Fibroblast of skin of left quadriceps (primary cell): ENCODE measurements around the gene B4GALT2.

Source experiments
- DNase-seq, 2 experiments: peaks; one replicate each; pipeline ENCODE4 v3.0.0-alpha.2; 2013; ENCODE audit warnings: low read depth in 2 of 2

B4GALT2 gene

DNA sequence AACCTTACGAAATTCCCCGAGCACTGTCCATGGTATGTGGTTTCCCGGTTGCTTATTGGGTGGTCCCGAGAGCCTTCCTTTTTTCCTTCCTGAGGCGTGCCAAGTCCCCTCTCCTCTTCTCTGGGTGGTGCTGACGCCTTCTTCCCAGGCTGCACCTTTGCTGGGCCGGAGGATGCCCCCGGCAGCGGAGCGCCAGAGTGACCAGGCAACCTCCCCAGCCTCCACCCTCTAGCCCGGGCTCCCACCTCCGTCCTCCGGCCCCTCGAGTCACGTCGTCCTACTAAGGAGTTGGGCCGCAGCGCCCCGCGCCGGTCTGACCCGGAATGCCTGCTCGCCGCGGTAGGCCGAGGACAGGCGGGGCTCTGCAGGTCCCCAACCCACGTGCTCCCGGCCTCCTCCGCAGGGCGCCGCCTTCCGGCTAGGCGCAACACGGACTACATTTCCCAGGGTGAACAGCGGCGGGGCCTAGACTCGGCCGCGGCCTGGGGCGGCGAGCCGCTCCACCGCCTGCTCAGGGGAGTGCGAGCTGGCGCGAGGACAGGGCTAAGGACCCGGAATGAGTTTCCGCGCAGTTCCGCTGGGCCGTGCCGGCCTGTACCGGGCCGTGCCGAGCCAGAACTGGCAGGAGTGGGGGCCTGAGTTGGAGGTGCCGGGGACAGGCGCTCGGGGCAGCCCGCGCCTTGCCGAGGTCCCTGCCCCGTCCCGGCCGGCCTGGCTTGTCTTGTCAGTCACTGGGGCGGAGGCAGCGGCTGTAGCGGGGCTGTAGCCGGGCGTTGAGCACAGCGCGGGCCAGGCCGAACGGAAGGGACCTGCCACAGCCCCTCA, 32.6 kb upstream of the B4GALT2 start, which contains the start of gene IPO13:
IPO13 (plus strand) TSS at position 715 of the 825 bp plus-strand sequence. CDS start 651 bp downstream, outside the sequence.
- DNase-seq: peak; percentile 83 to 84

GRCh38 chr1:43947061-43947873, 31.7 kb upstream of the B4GALT2 start:
- DNase-seq: no peak

DNA sequence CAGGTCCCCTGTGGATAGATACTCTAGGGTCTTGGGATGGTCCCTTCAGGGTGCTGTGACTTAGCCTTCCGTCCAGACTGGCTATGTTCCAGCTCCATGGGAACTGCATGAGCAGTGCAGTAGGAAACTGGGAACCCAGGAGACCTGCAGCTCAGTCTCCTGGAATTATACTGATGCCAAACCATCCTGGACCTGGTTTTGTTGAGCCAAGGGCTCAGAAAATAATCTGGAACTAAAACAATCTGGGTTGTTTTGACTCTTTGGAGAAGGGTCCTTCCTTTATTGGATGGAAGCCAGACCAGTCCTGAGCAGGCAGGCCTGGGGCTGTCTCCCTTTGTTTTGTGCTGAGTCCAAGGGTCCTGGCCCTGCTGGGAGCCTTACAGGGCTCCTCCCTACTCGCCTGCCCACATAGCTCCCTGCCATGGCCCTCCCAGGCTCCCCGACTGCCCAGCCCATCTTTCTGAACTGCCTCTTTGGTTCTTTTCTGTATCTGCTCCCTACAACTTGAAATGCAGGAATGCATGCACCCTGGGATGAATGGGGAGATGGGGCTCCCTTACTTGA, 31.1 kb upstream of the B4GALT2 start:
- DNase-seq: no peak

DNA sequence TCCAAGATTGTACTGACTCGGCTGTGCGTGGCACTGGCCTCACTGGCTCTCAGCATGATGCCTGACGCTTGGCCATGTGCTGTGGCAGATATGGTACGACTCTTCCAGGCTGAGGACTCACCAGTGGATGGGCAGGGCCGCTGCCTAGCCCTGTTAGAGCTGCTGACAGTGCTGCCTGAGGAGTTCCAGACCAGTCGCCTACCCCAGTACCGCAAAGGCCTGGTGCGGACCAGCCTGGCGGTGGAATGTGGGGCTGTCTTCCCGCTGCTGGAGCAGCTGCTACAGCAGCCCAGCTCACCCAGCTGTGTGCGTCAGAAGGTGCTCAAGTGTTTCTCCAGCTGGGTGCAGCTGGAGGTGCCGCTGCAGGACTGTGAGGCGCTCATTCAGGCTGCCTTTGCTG, 29.3 kb upstream of the B4GALT2 start:
- DNase-seq: no peak

GRCh38 chr1:43951021-43951985, 27.7 kb upstream of the B4GALT2 start:
- DNase-seq: no peak

DNA sequence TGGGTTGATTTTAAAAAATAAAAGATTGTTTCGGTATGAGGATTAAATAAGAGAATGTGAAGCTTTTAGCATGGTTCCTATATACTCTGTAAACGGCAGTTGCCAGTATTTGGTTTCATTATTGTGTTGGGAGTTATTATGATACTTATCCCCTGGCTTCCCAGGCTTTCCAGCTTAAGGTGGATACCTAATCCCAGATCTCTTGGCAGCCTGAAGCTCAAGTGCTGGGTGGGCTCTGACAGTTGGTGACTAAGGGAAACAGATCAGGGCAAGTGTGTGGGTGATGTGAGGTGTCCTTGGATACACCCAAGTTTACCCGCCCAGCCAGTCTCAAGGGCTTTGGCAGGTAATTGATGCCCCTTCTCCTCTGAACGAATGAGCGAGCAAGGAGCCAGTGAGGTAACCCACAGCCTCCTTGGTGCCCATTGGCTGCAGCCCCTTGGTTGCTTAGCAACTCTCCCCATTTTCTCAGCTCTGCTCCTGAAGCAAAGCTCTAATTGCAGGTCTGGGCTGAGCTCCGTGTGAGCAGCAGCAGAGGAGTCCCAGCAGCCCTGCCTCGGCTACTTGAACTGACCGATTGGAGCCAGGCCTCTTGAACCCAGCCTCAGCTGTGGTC, 26.2 kb upstream of the B4GALT2 start:
- no peak for DNase-seq

- no peak for DNase-seq
Measured at GRCh38 chr1:43953361-43953760, 25.6 kb upstream of the B4GALT2 start.

GRCh38 chr1:43954036-43954435, 25.0 kb upstream of the B4GALT2 start:
- no peak for DNase-seq

- no peak for DNase-seq
Measured at GRCh38 chr1:43956234-43956633, 22.8 kb upstream of the B4GALT2 start.

- no peak for DNase-seq
Measured at GRCh38 chr1:43957407-43958040, 21.5 kb upstream of the B4GALT2 start.

DNA sequence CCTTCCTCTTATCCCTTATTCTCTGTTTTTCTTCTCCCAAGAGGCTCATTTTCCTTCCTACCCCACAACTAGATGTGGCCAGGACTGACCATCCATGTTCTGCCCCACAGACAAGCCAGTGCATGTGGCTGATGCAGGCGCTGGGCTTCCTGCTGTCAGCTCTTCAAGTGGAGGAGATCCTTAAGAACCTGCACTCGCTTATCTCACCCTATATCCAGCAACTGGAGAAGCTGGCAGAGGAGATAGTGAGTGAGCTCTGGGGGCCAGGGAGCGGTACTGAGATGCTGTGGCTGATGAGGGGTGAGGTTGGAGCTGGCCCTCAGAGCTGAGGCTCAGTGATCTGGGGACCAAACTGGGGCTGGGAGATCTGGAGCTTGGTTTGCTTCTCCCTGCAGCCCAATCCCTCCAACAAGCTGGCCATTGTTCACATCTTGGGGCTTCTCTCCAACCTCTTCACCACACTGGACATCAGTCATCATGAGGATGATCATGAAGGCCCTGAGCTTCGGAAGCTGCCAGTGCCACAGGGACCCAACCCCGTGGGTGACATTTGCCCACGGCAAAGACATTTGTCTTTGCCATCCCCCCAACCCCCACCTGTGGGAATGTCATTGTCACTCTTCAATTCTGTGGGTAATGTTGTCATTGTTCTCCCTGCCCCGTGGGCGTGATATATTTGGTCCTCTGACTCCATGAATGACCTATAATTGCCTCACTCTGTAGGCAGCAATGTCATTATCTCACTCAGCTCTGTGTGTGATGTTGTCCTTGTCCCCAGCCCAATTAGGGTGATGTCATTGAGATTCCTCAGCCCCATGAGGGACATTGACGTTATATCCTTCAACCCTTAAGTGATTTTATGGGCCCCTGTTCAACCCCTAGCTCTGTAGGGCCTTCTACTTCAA, 20.4 kb upstream of the B4GALT2 start:
- no peak for DNase-seq

GRCh38 chr1:43960798-43961197, 18.2 kb upstream of the B4GALT2 start:
- no peak for DNase-seq

DNA sequence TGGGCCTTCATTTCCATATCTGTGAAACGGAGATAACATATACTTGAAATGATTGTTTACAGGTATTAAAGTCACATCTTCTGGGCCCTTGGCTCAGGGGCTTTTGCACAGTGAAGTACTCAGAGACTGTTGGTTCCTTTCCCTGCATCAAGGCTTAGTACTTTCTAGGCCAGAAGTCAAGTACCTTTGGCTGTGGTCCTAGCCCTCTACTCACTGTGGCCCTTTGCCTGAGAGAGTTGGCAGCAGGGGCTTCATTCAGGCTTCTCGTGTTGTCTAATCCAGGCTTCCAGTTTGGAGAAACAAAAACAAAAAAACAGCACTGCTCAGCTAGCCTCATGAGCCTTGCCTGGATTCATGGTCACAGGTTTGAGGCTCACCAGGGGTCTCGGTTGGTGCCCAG, 17.3 kb upstream of the B4GALT2 start:
- DNase-seq: no peak

DNA sequence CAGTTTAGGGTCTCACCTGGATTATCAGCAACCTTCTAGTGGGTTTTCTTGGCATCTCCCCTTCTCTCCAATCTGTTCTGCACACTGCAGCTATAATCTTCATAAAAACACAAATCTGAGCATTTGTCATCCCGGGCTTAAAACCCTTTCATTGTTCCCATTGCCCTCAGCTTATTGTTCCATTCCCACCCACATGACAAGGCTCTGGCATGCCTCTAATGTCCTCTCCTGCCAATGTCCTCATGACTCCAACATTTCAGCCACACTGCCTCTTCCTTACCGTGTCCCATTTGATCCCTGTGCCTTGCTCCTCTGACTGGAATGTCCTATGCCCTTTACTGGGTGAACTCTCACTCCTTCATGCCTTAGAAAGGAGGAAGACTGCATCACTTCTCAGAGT, 16.7 kb upstream of the B4GALT2 start:
- no peak for DNase-seq

DNA sequence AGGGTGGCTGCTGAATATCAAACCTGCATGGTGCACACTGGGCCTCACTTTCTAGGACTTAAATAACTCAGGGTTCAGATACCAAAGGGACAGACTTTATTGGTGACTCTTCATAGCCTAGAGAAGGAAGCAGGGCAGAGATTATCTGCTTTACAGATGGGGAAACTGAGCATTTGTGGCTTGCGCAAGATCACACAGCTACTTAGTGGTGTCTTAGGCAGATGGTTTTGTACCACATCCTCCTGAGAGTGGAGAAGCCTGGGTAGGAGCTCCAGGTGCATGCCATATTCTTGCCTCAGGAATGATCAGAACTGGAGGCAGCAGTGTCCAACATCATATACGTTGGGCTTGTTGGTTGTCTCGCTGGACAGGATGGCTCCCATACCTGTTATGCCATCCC, 16.0 kb upstream of the B4GALT2 start:
- no peak for DNase-seq

GRCh38 chr1:43963890-43964289, 15.1 kb upstream of the B4GALT2 start:
- no peak for DNase-seq

DNA sequence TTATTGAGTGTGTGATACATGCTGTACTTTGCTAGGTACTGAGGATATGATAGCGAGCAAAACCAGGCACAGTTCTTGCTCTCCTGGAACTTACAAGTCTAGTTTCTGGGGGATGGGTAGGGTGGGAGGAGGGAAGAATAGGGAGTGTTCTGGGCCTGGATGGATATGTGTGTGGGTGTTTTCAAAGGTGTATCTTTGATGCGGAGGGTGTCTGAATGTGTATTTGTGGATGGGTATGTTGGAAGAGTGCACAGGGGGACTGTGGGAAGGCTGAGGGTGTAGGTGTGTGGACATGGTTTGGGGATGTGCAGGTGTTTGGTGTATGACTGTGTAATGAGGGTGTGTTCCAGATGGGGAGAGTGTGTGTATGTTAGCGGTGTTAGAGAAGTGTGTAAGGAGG, 13.7 kb upstream of the B4GALT2 start:
- DNase-seq: no peak

- no peak for DNase-seq
Measured at GRCh38 chr1:43968348-43968948, 10.6 kb upstream of the B4GALT2 start.

- no peak for DNase-seq
Measured at GRCh38 chr1:43969416-43969745, 9.6 kb upstream of the B4GALT2 start.
